GM18520 (cell line): ENCODE data around the gene G6PD.
"Not testable (repeated sequence)": the region's sequence is repeated elsewhere in the genome, so short reads cannot be mapped to it uniquely, and the experiment has no call there.

ENCODE experiments used
- ATAC-seq: cut with Tn5 transposase; IDR thresholded peaks from one replicate; pipeline ENCODE4 v1.9.1; 2021; ENCODE audit not compliant: unreplicated experiment

The G6PD gene

DNA sequence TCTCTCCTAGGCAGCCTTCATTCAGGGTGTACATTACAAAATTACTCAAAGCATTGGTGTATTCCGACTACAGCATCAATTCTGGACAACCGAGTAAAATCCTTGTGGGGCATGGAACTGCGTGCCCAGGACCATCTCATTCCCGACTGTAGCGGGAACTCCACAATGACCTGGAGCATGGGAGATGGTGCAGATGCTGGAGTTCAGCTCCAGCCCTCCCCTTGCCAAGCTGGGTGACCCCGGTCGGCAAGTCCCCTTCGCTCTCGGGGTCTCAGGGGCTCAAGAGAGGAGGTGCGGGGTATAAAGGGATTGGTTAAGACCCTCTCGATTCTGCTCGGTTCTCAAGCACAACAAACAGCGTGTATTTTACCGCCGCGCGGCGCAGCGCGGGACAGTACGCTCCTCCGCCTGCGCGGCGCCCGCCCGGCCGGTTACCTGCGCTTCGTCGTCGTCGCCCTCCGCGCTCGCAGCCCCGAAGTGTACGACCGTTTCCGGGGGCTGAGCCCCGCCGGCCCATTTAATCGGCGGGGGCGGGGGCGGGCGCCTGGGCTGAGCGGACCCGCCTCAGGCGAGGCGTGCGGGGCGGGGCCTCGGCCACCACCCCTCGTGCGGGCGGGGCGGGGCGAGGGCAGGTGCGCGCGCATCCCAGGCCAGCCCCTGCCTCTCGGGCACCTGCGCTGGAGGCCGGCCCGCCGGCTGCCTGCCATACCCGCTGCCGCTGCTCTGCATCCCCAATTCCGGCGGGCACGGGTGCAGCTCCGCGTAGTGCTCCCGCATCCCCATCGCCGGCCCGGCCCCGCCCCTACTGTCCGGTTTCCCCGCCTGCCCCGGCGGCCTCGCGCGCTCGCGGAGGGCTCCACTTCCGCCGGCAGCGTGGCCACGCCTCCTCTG lies at the start of gene G6PD:
Gene G6PD, minus strand, starts transcription at position 493 of the 891 bp plus-strand sequence. CDS start 691 bp downstream, outside the sequence.
- peak; percentile 36 for ATAC-seq

DNA sequence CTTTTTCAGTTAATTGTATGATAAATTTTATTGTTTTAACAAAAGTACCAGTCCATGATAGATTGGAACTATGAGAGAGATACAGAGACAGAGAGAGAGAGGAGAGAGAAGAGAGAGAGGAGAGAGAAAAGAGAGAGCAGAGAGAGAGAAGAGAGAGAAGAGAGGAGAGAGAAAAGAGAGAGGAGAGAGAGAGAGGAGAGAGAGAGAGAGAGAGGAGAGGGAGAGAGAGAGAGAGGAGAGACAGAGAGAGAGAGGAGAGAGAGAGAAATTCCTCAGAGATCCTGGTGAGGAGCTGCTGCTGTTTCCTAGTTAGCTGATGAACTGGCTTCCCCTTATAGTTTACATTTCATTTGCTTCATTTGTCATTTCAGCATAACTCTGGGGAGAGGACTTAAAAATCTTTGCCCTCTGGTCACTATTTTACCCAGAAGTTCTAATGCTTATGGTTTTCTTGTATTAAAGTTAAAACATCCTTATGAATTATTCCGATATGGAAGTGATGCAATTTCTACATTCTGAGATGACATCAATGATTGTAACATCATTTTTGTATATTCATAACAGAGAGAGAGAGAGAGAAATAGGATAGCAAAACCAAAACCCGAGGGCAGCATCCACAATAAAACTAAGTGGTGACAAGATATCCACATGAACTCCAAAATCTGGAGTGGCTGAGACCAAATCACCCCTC lies 49.1 kb upstream of the G6PD start:
- no peak for ATAC-seq

DNA sequence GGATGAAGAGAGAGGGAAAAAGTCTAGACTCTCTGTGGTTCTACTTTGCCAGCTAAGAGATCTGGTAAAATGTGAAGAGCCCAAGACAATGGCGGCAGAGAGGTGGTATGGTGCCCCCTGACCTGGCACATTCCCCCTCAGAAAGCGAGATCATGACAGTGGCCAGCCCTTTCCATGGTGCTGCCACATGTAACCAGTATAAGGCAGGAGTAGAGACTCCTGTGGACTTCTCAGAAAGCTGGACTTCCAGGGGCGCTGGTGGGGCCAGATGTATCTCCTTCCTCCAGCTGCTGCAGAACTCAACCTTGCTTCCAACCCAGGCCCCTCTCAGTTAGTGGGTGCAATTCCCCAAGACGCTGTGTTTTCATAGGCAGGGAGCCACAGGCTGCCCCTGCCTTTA lies 47.8 kb upstream of the G6PD start:
- ATAC-seq: no peak

DNA sequence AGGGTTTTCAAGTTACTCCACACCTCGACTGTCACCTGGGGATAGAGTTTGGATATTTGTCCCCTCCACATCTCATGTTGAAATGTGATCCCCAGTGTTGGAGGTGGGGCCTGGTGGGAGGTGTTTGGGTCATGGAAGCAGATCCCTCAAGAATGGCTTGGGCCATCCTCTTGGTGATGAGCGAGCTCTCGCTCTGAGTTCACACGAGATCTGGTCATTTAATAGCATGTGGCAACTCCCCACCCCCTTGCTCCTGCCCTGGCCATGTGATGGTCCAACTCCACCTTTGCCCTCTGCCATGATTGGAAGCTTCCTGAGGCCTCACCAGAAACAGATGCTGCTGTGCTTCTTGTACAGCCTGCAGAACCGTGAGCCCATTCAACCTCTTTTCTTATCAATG lies 46.6 kb upstream of the G6PD start:
- ATAC-seq: no peak

DNA sequence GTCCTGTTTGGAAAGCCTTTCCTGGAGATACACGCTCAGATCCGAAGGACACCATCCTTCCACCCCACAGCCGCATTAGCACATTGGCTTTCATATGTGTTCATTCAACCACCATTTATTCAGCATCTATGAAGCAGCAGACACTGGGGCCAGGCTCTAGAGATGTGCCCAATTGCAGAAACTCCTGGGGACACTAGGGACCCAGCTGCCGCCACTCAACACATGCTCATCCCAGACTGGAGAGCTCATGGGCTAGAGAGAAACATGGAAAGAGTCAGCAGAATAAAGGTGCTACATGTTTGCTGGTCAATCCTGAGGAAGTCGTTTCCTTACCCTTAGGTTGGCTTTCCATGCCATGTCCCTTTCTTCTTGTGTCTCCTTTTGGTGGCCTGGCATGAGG lies 45.9 kb upstream of the G6PD start:
- ATAC-seq: no peak

DNA sequence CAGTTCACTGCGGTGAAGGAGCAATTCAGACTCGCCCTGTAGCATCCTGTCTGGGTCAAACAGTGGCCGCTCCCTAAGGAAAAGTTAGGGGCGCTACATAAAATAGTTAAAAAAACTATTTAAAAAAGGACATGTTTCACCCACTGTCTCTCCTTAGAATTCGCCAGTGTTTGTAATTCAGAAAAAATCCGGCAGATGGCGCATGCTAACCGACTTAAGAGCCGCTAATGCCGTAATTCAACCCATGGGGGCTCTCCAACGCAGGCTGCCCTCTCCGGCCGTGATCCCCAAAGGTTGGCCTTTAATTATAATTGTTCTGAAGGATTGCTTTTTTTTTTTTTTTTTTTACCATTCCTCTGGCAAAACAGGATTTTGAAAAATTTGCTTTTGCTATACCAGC lies 43.8 kb upstream of the G6PD start:
- not testable (repeated sequence) for ATAC-seq

DNA sequence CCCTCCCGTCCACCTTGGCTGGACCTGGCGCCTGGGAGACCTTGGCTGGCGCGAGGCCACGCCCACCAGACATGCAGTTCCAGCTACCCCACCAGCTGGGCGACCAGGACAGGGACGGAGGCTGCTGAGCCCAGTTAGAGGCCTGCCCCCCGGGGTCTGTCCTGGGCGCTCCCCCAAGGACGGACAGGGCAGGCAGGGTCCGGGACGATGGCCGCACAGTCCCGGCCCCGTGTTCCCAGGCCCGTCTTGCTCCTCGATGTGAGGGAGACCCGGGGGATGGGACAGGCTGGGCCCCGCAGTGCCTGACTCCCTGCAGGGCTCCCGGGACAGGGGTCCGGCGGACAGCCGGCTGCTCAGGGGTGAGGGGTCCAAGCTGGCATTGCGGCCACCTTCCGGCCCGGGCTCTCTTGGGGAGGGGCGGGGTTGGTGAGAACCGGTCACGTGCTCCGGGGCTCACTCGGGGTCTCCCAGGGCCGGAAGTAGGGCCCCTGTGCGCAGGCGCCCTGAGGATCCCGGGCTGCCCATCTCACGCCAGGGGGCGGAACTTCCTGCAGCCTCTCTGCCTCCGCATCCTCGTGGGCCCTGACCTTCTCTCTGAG lies 38.0 kb upstream of the G6PD start, which contains the start of gene CTAG1A:
Gene CTAG1A, plus strand, starts transcription at position 549 of the 599 bp plus-strand sequence. CDS start 74 bp downstream, outside the sequence.
- ATAC-seq: not testable (repeated sequence)

DNA sequence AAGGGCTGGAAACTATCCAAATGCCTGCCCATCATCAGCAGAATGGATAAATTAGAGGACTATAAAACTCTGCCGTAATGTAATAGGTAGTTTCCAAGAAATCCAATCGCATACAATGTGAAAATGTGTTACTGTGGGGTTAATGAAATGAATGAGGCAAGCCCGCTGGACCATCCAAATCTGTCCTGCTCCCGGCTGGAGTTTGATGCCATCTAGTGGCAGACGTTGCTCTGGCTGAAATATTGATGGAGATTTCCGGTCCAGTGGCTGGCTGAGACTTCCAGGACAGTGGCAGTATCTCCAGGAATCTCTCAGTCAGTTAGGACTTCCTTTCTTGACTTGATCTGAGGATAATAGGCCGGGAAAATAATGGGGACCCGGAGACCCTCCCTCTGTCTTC lies 36.3 kb upstream of the G6PD start:
- not testable (repeated sequence) for ATAC-seq

DNA sequence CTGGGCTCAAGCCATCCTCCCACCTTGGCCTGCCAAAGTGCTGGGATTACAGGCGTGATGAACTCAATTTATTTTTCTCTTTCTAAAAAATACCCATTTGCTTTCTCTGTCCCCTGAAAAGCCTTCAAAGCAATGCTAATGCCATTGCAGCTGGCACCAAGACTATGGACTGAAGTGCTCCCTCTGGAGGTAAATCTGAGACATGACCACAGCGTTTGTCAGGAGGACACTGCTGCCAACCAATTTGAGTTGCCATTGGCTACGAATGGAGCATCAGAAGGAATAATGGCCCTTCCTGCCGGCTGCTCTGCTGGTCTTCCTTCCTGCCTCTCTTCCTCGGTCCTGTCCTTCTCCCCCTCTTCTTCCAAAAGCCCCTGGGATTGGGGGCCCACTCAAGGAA lies 28.4 kb upstream of the G6PD start:
- not testable (repeated sequence) for ATAC-seq

DNA sequence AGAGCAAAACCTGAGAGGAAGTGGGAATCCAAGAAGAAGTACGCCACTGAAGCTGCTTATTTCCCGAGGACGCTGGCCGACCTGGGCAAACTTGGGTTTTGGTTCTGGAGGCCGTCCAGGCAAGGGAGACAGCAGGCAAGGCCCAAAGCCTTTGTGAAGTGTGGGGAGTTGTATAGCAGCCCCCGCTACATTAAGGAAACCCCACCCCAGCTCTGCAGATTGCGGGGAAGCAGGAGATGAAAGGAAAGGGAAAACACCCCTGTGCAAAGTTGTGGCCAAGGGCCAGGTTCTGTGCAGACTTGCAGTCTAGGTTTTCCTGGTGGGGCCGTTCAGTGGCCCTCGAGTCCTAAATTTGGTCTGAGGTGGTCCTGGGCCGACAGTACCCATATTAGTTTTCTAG lies 26.4 kb upstream of the G6PD start:
- not testable (repeated sequence) for ATAC-seq

DNA sequence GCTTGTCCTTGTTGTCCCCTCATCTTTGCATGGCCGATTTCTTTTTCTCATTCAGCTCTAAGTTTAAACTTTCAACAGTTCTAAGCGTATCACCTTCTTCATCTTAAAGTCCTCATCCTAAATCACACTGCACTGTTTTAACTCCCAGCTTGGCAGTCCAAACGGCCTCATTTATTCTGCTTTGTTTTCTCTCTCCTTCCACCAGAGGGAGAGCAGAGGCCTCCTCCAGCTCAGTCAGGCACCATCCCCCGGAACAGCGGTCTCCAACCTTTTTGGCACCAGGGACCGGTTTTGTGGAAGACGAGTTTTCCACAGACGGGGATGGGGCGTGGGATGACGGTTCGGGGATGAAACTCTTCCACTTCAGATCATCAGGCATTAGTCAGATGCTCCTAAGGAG lies 23.7 kb upstream of the G6PD start:
- not testable (repeated sequence) for ATAC-seq

DNA sequence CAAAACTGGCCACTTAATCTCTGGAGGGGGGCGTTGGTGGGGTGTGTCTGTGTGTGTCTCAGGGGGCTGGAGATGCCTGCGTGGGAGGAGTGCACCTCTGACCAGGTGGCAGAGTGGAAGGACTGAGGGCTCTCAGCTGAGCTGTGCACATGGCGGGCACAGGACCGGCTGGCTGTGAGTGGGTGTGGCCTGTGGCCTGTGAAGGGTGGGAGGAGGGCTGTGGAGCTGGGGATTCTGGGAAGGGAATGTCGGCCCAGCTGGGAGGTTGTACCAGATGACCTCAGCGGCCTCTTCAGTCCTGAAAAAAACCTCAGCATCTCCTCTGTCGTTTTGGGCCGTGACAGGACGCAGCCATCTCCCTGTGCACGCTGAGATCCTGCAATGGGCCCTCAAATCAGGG lies 15.6 kb upstream of the G6PD start:
- ATAC-seq: not testable (repeated sequence)

DNA sequence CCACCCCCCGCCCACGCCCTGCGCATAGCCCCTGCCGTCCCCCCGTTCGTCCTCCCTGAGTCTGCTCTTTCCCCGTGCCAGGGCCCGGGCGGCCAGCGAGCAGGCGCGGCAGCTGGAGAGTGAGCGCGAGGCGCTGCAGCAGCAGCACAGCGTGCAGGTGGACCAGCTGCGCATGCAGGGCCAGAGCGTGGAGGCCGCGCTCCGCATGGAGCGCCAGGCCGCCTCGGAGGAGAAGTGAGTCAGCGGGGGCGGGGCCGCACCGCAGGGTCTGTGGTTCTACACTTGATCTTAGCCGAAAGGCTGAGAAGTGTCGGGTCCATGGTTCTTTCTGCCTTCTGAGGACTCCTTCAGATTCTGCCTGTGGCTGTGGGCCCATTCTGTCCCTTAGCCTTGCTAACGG lies 13.7 kb upstream of the G6PD start:
- not testable (repeated sequence) for ATAC-seq

DNA sequence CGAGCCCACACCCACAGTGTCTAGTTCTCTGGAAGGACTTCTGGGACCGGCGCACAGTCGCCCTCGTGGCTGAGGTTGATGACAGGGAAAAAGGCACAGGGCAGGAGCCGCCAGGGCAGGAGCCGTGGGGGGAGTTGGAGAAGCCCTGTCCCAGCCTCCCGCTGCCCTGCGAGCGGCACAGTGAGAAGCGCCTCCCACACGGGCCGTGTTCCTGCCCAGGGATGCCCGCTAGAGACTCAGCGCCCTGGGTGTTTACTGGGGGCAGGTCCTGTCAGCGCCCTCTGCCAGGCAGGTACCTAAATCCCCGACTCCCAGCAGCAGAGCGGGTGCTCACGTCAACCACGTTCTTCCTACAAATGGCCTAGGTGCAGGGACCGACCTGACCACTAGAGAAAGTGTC lies 12.2 kb upstream of the G6PD start:
- not testable (repeated sequence) for ATAC-seq

DNA sequence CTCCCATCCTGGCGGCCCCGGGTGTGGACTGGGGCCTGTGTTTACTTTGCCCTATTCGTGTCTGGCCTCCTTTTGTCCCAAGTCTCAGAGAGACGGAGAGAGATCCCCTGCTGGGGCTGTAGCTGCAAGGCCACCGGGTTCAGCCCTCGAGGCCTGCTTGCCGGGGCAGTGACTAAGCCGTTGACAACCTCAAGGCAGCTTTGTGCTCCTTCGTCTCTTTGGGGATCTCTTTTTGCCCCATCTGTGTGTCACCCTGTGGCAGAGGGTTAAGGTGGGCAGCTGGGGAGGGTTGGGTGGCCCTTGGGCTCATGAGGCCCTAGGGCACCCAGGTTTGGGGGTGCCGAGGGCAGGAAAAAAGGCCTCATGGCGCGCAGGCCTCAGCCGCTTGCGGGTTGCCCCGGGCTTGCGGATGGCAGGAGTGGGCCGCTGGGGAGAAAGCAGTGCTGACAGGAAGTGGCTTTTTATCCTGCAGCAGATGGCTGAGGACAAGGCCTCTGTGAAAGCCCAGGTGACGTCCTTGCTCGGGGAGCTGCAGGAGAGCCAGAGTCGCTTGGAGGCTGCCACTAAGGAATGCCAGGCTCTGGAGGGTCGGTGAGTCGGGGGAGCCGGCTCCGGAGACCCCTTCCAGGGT lies 11.5 kb upstream of the G6PD start:
- not testable (repeated sequence) for ATAC-seq

DNA sequence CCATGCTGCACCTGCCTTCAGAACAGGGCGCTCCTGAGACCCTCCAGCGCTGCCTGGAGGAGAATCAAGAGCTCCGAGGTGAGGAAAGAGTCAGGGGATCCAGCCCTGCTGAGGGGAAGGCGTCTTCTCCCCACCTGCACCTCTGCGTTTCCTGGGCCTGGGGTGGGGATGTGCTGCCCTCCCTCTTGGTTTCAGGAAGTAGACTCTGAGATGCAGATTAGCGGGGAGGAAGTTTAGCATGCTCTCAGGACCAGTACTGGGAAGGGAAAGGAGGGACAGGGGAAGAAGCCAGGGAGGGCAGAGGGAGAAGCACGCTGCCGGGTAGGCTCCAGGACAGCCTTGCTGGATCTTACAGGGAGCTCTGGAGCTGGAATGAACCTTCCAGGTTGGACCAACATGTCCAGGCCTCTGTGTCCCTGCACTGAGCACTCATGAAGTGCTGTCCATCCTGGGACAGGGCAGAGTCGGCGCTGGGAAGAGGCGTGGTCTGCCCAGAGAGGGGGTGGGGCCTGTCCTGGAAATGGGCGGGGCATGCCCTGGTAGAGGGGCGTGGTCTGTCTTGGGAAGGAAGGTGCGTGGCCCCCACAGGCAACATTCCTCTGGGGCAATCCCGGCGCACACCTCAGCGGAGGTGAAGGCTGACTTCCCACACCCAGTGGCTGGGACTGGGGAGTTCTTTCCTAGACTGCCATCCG lies 5.6 kb upstream of the G6PD start:
- ATAC-seq: not testable (repeated sequence)

DNA sequence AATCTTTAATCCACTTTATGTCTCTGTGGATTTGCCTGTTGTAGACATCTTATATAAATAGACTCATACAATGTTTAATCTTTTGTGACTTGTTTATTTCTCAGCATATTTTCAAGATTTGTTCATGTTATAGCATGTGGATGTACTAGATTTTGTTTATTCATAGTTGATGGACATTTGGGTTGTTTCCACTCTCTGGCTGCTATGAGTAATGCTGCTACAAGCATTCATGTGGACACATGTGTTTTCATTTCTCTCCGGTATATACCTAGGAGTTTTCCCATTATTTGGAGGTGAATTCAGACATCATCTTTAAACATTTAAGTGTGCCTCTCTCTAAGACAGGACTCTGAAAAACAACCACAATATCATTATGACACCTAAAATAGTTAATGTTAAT lies 3.1 kb upstream of the G6PD start:
- ATAC-seq: no peak

DNA sequence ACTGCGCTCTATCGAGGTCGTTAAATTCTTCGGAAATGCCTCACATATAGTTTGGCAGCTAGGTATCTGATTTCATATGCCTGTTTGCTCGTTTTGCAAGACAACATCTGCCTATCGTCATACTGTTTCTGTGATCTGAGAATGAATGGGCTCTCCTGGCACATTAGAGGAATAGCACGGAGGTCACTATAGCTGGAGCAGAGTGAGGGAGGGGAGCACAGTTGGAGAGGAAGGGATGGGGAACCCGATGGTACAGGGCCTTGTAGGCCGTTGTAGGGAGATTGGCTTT lies 1.3 kb upstream of the G6PD start:
- no peak for ATAC-seq

DNA sequence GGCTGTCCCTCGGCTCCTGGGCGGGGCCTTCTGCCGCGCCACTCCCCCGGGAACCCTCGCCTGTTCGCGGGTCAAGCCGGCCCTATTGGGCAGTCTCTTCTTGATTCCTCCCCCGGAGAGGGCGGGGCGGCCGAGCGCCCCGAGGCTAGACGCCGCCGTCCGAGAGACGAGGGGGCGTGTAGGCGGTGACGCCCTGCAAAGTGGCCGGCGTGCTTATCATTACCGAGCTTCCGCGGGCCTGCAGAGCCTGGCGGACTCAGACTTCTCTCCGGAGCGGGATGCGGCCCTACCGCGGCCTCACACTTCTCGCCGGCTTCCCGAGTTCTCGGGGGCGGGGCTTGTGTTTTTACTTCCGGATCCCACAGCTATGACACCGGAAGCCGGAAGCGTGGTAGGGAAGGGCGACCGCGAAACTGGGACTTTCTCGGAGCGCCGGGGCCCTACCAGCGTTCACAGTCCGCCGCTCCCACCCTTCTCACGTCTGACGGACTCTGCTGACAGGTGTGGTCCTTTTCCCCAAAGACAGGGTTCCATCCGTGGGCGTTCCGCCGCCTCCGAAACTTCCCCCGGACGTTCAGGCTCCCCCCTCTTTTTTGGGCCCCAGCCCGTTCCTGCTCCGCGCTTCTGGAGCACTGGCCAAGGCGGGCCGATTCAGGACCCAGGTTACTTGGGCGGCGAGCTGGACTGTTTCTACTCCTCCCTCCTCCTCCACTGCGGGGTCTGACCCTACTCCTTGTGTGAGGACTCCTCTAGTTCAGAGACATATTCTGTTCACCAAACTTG lies 790 bp upstream of the G6PD start, which contains the start of gene IKBKG:
Gene IKBKG, plus strand, starts transcription at position 376 of the 783 bp plus-strand sequence. CDS start 4,383 bp downstream, outside the sequence.
- peak; percentile 69 for ATAC-seq
